ENCODE measurements around the gene NUB1. TPM values are rescaled to one million over a fixed set of nuclear protein-coding genes. Genes with fewer than 3 reads are reported as not detected.

NUB1 gene
- total RNA-seq, 6 donors from 2014 or later: 37.0 to 80.0 (median 50.0) TPM

- no peaks in the 10 kb centered on the region for H3K27me3 ChIP-seq
- H3K4me3 ChIP-seq: no peak overlapping the region
- no peaks in the 10 kb centered on the region for H3K4me1 ChIP-seq
- ATAC-seq (ENCODE audit: low FRiP score in 2 of 2): no peak
- no peak overlapping the region for H3K27ac ChIP-seq
- no peaks in the 10 kb centered on the region for H3K36me3 ChIP-seq
- TF ChIP-seq EP300 (IDR thresholded peaks at IDR 0.05) (no peak), POLR2A (IDR thresholded peaks at IDR 0.05) (no peak), CTCF (IDR thresholded peaks at IDR 0.05) (no peak), POLR2AphosphoS5 (IDR thresholded peaks at IDR 0.05) (no peak)
- H3K9me3 ChIP-seq: no peaks in the 10 kb centered on the region
- WGBS, 2 donors: 72 to 77% methylated on average over 3 of the region's 3 CpGs
- DNase-seq: no peak
Observed at GRCh38 chr7:151330661-151331060, 11.0 kb upstream of the NUB1 start.

GRCh38 chr7:151334628-151335027, 7.0 kb upstream of the NUB1 start:
- no peak for DNase-seq
- Histone ChIP-seq H3K4me3 (no peak overlapping the region), H3K36me3 (no peaks in the 10 kb centered on the region), H3K27ac (no peak overlapping the region), H3K27me3 (no peaks in the 10 kb centered on the region), H3K9me3 (no peaks in the 10 kb centered on the region), H3K4me1 (no peaks in the 10 kb centered on the region)
- TF ChIP-seq CTCF (IDR thresholded peaks at IDR 0.05) (no peak), POLR2AphosphoS5 (IDR thresholded peaks at IDR 0.05) (no peak), EP300 (IDR thresholded peaks at IDR 0.05) (no peak), POLR2A (IDR thresholded peaks at IDR 0.05) (no peak)
- no peak for ATAC-seq (ENCODE audit: low FRiP score in 2 of 2)
- 24 to 36% methylated on average over 1 of the region's 1 CpG for WGBS, 2 donors

GRCh38 chr7:151336027-151336708, 5.4 kb upstream of the NUB1 start:
- no peaks in the 10 kb centered on the region for H3K36me3 ChIP-seq
- H3K27me3 ChIP-seq: no peaks in the 10 kb centered on the region
- no peak overlapping the region for H3K4me3 ChIP-seq
- peaks cover 2 to 8% (median 2%) of the 10 kb centered on the region in 4 donors for H3K4me1 ChIP-seq
- TF ChIP-seq CTCF (IDR thresholded peaks at IDR 0.05) (no peak), POLR2AphosphoS5 (IDR thresholded peaks at IDR 0.05) (no peak), POLR2A (IDR thresholded peaks at IDR 0.05) (no peak), EP300 (IDR thresholded peaks at IDR 0.05) (no peak)
- DNase-seq (no peak), ATAC-seq (ENCODE audit: low FRiP score in 2 of 2) (no peak)
- WGBS, 2 donors: 83 to 86% methylated on average over 12 of the region's 12 CpGs
- H3K9me3 ChIP-seq: no peaks in the 10 kb centered on the region
- no peak overlapping the region for H3K27ac ChIP-seq

- Histone ChIP-seq H3K27ac (no peak overlapping the region), H3K36me3 (no peaks in the 10 kb centered on the region), H3K27me3 (no peaks in the 10 kb centered on the region), H3K4me1 (peaks cover 3 to 10% (median 5%) of the 10 kb centered on the region in 4 donors), H3K4me3 (no peak overlapping the region), H3K9me3 (no peaks in the 10 kb centered on the region)
- no peak for DNase-seq
- TF ChIP-seq POLR2A (IDR thresholded peaks at IDR 0.05) (no peak), POLR2AphosphoS5 (IDR thresholded peaks at IDR 0.05) (no peak), CTCF (IDR thresholded peaks at IDR 0.05) (no peak), EP300 (IDR thresholded peaks at IDR 0.05) (no peak)
- WGBS, 2 donors: 100% methylated on average over 2 of the region's 2 CpGs
- no peak for ATAC-seq (ENCODE audit: low FRiP score in 2 of 2)
Observed at GRCh38 chr7:151337346-151337745, 4.3 kb upstream of the NUB1 start.

- Histone ChIP-seq H3K36me3 (no peaks in the 10 kb centered on the region), H3K27ac (no peak overlapping the region), H3K9me3 (no peaks in the 10 kb centered on the region), H3K4me3 (no peak overlapping the region), H3K27me3 (no peaks in the 10 kb centered on the region), H3K4me1 (peaks cover 15 to 19% (median 18%) of the 10 kb centered on the region in 4 donors)
- DNase-seq (no peak), ATAC-seq (ENCODE audit: low FRiP score in 2 of 2) (no peak)
- TF ChIP-seq POLR2AphosphoS5 (IDR thresholded peaks at IDR 0.05): no peak
- TF ChIP-seq EP300 (IDR thresholded peaks at IDR 0.05): no peak
- TF ChIP-seq POLR2A (IDR thresholded peaks at IDR 0.05): no peak
- no peak for TF ChIP-seq CTCF (IDR thresholded peaks at IDR 0.05)
- WGBS, 2 donors: 92 to 99% methylated on average over 3 of the region's 3 CpGs
Observed at GRCh38 chr7:151338809-151339208, 2.8 kb upstream of the NUB1 start.
